Putamen (tissue), 1 donor: Measurements from ENCODE around the gene NBEAL2.

ENCODE experiments used
- DNase-seq: peaks from one replicate; pipeline ENCODE4 v3.0.0-alpha.2; 2016; ENCODE audit warnings: low spot score

Gene NBEAL2

DNA sequence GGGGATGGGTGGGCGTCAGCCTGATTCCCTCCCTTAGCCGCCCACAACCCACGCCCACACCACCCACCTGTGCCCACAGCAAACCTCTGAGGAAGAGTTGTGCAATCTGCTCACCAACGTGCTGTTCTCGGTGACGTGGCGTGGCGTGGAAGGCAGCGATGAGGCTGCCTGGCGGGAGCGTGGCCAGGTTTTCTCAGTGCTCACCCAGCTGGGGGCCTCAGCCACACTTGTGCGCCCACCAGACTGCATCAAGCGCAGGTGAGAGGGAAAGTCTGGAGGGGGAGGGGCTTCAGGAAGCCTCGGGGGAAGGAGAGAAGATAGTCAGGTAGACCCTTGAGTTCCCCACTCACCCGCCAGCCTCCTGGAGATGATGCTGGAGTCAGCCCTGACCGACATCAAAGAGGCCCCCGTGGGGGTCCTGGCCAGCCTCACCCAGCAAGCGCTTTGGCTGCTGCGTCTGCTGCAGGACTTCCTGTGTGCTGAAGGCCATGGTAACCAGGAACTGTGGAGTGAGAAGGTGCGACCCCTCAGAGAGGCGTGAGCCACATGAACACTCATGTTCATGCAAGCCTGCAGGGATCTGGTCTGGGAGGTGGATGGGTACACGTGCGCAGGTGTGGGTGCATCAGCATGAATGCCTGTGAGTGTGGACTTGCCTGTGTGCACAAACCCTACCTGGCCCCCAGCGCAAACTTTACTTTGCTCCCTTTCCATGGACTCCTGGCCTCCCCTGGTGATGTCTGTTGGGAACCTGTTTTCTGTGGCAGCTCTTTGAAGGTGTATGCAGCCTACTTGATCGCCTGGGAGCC lies 21.7 kb downstream of the NBEAL2 start:
- DNase-seq: no peak

GRCh38 chr3:47001731-47002170 lies 22.3 kb downstream of the NBEAL2 start:
- no peak for DNase-seq

- no peak for DNase-seq
Observed at GRCh38 chr3:47002171-47003055, 22.9 kb downstream of the NBEAL2 start.

DNA sequence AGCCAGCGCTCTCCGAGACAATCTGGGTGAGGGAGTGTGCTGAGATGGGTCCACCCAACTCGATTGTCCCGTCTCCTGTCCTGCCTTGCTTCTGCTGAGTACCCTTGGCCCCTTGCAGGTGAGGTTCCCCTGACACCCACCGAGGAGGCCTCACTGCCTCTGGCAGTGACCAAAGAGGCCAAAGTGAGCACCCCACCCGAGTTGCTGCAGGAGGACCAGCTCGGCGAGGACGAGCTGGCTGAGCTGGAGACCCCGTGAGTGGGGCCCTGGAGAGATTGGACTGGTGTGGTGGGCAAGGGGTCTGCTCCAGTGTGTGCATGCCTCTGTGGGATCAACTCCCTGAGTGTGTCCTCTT lies 23.6 kb downstream of the NBEAL2 start:
- no peak for DNase-seq

DNA sequence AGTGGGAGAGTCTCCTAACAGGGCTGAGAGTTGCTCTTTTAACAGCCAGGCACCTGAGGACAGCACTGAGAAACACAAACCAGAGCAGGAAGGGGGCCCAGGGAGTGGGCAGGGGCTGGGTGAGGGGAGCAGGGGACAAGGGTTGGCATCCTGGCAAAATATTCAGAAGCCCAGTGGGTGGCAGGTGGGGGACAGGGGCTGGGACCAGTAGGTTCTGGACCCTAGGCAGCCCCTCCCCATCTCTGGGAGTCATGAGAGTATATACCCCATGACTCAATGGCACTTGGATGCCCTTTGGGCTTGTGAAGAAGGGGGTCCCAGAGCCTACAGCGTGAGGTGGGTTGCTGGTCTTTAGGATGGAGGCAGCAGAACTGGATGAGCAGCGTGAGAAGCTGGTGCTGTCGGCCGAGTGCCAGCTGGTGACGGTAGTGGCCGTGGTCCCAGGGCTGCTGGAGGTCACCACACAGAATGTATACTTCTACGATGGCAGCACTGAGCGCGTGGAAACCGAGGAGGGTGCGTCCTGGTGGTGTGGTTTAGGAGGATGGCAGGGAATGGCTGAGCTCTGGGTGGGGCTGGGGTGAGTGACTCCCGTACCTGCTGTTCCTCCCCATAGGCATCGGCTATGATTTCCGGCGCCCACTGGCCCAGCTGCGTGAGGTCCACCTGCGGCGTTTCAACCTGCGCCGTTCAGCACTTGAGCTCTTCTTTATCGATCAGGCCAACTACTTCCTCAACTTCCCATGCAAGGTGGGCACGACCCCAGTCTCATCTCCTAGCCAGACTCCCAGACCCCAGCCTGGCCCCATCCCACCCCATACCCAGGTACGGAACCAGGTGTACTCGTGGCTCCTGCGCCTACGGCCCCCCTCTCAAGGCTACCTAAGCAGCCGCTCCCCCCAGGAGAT lies 24.2 kb downstream of the NBEAL2 start:
- no peak for DNase-seq

DNA sequence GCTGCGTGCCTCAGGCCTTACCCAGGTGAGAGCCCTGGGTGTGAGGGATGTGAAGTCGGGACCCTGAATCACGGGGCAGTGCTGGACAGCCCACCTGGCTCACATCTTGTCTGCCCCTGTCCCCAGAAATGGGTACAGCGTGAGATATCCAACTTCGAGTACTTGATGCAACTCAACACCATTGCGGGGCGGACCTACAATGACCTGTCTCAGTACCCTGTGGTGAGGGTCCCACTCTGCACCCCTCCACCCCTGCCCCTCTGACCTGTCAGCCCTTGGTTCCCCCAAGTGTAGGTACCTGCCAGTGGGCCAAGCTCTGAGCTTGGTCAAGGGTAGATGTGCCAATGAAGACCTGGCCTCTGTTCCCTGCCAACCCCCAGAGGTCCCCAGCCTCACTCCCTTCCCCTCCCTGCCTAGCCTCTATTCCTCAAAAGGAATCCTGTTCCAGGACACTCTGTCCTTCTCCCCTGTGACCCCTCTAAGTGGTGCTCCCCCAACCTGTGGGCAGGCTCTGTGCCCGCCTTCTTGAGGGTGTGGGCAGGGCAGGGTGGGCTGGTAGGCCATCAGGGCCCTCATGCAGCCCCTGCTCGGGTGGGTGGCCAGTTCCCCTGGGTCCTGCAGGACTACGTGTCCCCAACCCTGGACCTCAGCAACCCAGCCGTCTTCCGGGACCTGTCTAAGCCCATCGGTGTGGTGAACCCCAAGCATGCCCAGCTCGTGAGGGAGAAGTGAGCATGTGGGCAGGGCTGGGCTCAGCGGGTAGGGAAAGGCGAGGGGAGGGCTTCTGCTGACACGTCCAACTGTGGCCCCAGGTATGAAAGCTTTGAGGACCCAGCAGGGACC lies 25.1 kb downstream of the NBEAL2 start:
- no peak for DNase-seq

DNA sequence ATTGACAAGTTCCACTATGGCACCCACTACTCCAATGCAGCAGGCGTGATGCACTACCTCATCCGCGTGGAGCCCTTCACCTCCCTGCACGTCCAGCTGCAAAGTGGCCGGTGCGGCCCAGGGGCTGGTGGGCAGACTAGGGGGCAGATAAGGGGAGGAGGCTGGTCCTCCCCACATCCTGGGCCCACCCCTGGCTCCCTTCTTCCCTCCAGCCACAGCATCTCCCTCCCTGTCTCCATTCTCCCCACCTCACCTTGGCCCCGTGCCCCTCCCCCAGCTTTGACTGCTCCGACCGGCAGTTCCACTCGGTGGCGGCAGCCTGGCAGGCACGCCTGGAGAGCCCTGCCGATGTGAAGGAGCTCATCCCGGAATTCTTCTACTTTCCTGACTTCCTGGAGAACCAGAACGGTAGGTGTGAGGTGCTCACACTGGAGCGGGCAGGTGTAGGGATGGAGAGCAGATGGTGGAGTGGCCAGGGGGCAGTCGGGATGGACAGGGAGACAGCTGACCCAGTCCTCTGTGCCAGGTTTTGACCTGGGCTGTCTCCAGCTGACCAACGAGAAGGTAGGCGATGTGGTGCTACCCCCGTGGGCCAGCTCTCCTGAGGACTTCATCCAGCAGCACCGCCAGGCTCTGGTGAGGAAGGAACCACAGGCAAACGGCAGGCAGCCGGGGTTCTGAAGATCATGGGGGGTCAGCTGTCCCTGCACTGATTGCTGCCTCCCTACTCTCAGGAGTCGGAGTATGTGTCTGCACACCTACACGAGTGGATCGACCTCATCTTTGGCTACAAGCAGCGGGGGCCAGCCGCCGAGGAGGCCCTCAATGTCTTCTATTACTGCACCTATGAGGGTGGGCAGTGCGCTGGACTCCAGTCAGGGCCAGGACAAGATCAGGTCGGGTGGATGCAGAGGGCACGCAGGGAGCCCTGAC lies 26.0 kb downstream of the NBEAL2 start:
- DNase-seq: no peak

GRCh38 chr3:47006145-47006651 lies 26.7 kb downstream of the NBEAL2 start:
- no peak for DNase-seq

DNA sequence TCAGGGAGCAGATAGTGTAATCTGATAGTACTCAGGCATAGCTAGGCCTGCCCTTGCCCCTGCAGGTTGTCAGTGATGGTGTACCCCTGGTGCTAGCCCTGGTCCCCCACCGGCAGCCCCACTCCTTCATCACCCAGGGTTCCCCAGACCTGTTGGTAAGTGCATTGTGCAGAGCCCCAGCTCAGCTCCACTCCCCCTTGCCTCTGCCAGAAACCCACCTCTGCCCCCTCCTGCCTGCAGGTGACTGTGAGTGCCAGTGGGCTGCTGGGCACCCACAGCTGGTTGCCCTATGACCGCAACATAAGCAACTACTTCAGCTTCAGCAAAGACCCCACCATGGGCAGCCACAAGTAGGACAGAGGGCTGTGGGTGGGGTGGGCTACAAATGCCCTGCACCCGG lies 27.5 kb downstream of the NBEAL2 start:
- no peak for DNase-seq

- no peak for DNase-seq
Observed at GRCh38 chr3:47007482-47008233, 28.2 kb downstream of the NBEAL2 start.

GRCh38 chr3:47008234-47008796 lies 28.8 kb downstream of the NBEAL2 start:
- no peak for DNase-seq

- DNase-seq: no peak
Observed at GRCh38 chr3:47008851-47009224, 29.4 kb downstream of the NBEAL2 start.

- peak; percentile 93 for DNase-seq
Observed at GRCh38 chr3:47009225-47010110, 30.0 kb downstream of the NBEAL2 start.

GRCh38 chr3:47010111-47010712 lies 30.7 kb downstream of the NBEAL2 start:
- DNase-seq: peak; percentile 18

GRCh38 chr3:47010910-47011309 lies 31.4 kb downstream of the NBEAL2 start:
- no peak for DNase-seq

- DNase-seq: no peak
Observed at GRCh38 chr3:47011371-47011770, 31.9 kb downstream of the NBEAL2 start.
